GM18499 (cell line): ENCODE measurements around the gene RHBDL1.

Source experiments
- ATAC-seq: cut with Tn5 transposase; IDR thresholded peaks from one replicate; pipeline ENCODE4 v1.9.1; 2021; ENCODE audit warnings: moderate number of reproducible peaks; ENCODE audit not compliant: insufficient read depth, unreplicated experiment

The RHBDL1 gene

GRCh38 chr16:636206-637080 lies 39.0 kb upstream of the RHBDL1 start, which contains the start of gene METTL26:
TSS of gene METTL26 (minus strand) at chr16:636305. CDS start at chr16:636290, 15 bp downstream.
- no peak for ATAC-seq

DNA sequence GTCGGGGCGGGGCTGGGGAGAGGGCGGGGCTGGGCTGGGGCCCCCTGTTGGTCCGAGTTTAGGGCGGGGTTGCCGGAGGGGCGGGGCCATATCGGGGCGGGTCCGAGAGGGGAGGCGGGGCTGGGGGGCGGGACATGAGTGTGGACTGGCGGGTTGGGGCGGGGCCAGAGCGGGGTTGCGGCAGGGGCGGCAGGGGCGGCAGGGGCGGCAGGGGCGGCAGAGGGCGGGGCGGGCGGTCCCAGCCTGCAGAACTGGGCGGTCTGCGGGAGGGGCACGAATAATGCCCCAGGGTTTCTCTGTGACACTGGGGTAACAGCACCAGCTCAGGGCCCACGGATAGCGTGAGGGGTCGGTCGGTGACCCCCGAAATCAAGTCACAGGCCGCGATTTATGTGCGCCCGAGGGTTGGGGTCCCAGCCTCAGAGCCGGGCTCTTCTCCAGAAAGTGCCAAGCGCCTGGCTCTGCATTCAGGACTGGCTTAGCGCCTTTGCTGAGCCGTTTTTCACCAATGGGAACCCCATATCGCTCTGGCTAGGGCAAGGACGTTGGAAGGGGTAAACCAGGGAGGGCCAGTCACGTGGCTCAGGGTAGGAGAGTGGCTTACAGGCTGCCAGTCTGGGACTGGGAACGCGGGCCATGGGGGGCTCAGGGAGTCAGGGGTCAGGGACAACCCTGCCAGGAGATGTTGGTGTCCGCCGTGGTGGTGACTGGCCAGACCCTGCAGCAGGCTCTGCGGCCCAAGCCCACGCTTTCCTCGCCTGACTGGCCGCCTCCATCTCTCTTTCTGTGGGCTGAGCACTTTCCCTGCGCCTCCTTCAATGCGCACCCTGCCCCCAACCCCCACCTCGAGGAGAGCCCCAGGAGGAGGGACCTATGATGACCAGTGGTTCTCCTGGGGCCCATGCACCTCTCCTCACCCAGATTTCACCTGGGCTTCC lies 38.1 kb upstream of the RHBDL1 start:
- no peak for ATAC-seq

DNA sequence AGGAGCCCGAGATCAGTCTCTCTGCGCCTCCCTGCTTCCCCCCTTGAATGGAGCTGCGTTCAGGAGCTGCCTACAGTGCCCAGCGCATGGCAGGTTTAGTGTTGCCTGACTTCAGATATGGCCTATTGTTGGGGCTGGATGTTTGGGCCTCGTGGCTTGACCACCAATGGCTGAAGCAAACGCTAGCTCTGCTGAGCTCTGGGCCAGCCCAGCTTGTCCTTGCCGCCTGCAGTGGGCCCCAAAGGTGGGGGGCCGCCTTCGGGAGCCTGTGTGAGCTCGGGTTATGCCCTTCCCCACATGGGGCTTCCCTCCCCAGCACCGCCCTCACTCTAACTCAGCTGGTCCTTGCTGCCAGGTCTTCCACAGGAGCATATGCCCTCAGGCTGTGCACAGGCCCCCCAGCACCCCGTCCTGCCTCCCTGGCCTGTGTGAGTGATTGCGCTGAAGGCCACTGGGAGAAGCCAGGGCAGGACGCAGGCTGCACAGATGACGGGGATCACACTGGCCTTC lies 37.4 kb upstream of the RHBDL1 start:
- no peak for ATAC-seq

DNA sequence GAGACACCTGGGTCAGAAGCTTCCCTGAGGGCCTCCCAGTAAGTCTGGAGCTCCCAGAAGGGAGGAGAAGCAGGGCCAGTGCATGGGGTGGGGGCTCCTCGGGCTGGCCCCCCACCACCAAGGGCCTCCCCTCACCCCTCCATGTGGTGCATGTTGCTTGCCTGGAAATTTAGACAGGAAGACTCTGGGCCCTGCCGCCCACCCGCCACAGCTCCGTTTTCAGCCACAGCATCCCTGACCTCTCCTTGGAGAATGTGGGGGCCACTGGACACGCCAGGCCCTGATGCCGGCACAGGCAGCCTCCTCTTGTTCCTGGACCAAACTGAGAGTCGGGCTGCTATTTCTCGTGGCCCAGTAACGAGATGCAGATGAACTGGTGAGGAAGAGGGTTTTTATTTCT lies 36.6 kb upstream of the RHBDL1 start:
- ATAC-seq = no peak

DNA sequence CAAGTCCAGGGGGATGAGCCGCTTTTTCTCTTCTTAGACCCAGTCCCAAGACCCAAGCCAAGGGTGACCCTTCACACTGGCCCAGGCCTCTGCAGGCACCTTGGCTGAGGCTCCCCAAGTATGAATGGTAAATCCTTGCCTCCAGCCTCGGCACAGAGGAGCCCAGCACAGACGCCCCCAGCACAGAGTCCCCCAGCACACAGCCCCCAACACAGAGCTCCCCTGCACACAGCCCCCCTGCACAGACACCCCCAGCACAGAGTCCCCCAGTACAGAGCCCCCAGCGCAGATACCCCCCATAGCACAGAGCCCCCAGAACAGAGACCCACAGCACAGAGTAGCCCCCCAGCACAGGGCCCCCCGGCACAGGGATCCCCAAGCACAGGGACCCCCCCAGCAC lies 34.9 kb upstream of the RHBDL1 start:
- ATAC-seq = no peak

DNA sequence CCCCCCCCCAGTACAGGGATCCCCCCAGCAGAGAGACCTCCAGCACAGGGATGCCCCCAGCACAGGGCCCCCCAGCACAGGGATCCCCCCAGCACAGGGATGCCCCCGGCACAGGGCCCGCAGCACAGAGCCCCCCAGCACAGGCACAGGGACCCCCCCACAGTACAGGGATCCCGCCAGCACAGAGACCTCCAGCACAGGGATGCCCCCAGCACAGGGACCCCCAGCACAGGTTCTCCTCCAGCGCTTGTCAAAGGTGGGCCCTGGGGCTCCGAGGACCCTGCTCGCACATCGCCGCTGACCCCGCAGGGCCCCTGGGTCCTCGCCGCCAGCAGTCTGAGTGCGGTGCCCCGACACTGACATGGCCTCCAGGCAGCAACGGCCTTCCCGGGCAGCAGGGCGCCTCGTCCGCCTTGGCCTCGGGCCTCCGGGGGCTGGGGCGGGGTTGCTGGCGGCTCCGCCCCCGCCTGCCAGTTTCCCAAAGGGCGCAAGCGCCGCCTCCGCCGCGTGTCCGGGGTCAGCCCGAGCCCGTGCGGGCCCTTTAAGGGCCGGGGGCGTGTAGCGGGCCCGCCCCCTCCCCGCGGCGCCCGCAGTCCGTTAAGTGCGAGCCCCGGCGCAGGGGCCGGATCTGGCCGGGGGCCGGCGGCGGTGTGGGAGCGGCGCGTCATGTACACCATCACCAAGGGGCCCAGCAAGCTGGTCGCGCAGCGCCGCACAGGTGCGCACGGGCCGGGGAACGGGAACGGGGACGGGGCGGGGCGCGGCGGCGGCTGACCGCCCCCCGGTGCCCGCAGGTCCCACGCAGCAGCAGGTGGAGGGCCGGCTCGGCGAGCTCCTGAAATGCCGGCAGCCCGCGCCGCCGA lies 33.9 kb upstream of the RHBDL1 start, which contains the start of gene MCRIP2:
Gene MCRIP2 (plus strand): TSS at position 503 of the 863 bp plus-strand sequence. CDS start 164 bp downstream, at position 667.
- ATAC-seq = no peak

- ATAC-seq = no peak
These were observed 33.1 kb upstream of the RHBDL1 start for GRCh38 chr16:642189-643049.

- no peak for ATAC-seq
These were observed 32.5 kb upstream of the RHBDL1 start for GRCh38 chr16:643050-643368.

DNA sequence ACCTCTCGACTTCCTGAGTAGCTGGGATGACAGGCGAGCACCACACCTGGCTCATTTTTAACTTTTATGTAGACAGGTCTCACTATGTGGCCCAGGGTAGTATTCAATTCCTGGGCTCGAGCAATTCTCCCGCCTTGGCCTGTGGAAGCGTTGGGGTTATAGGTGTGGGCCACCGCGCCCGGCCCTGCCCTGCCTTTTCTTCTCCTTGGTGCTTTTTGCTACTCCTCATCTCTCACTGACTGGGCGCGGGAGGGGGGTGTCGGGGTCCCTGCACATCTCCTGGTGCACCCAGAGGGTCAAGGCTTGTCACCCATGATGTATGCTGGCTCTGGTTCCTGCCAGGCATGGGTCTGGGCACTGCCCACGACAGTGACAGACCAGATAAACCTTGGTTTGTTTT lies 30.9 kb upstream of the RHBDL1 start:
- ATAC-seq = no peak

DNA sequence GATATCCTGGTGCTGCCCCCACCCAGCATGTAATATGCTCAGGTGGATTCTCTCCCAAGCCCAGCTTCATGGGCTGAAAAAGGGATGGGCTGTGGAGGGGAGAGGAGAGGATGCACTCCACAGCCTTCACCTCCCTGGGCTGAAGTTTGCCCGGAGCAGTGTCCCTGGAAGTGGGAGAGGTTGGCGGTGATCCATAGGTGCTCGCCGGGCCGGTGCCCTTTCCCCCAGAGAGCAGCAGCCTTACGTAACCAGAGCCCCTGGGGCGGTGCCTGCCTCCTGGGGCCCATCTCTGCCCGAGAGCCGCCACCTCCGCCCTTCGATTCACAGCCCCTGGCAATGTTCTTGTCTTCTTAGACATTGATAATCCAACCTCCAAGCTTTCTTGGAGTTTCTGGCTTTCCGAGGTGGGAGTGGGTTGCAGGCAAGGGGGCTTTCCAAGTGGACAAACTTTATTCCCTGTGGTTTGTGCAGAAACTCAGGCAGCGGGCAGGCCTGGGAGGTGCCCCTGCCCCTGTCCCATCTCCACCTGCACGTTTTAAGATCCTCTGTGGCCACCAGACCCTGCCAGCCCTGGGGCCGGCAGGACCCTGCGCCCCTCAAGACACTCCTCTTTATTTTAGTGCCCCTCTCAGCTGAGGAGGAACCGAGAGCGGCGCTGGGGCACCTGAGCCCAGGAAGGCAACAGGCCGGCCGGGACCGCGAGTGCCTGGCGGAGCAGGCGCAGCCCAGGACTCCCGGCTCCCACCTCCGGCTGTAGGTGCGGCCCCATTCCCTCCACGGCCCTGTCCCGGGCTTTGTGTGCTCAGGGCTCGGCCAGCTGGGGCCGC lies 29.4 kb upstream of the RHBDL1 start:
- no peak for ATAC-seq

GRCh38 chr16:646679-647172 lies 28.7 kb upstream of the RHBDL1 start:
- no peak for ATAC-seq

DNA sequence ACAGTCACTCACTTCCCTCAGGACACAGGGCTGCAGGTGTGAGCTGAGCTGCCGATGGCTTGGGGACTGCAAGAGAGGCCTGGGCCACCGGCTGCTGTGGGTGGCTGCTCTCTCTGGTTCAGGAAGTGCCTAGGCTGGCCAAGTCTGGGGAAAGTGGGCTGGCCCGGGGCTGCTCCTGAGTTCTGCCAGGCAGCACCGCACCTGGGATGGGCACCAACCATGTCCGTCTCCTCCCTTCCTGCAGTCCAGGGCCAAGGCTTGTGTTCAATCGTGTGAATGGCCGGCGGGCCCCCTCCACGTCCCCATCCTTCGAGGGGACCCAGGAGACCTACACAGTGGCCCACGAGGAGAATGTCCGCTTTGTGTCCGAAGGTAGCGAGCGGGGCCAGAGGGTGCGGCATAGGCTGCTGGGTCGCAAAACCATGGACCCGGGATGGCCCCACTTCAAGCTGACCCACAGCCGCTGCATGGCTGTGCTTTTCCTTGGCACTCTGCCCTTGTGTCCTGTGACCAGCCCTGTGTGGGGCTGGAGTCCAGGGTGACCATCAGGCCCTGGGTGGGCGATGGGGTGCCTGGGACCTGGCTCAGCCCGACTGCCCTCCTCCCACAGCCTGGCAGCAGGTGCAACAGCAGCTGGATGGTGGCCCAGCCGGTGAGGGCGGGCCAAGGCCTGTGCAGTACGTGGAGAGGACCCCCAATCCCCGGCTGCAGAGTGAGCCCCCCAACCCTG lies 28.1 kb upstream of the RHBDL1 start:
- ATAC-seq = no peak

GRCh38 chr16:648071-648780 lies 27.2 kb upstream of the RHBDL1 start:
- ATAC-seq = no peak

- peak; percentile 39 for ATAC-seq
These were observed 26.5 kb upstream of the RHBDL1 start, which contains the start of gene WDR90 for GRCh38 chr16:648781-649589. TSS of gene WDR90 (plus strand) at chr16:649365. CDS start at chr16:649417, 52 bp downstream.

DNA sequence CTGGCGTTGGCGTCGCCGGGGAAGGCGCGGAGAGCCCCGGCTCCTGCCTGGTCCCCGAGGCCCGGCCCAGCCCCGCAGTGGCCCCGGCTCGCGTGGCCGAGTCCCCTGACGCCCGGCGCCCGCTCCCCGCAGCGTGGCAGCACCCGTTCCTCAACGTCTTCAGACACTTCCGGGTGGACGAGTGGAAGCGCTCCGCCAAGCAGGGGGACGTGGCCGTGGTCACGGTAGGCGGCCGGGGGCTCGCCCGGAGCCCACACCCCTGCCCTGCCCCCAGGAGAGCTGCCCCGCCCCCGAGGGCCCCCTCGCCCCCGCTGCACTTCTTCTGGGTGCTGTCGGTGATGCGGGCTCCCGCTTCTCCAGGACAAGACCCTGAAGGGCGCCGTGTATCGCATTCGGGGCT lies 25.8 kb upstream of the RHBDL1 start:
- no peak for ATAC-seq

DNA sequence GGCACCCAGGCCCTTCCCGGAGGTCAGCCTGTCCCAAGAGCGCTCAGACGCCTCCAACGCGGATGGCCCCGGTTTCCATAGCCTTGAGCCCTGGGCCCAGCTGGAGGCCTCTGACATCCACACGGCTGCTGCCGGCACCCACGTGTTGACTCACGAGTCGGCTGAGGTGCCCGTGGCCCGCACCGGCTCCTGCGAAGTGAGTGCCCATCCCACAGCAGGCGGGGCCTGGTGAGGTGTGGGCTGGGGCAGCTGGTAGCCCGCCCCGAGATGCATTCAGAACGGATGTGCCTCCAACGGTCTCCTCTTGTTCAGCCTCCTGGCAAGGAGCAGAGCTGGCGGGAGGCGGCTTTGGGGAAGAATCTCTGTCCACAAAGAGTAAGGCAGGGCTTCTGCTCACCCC lies 23.6 kb upstream of the RHBDL1 start:
- ATAC-seq = no peak
